ENCODE results near the gene RBP5.

RBP5 gene, protein sequence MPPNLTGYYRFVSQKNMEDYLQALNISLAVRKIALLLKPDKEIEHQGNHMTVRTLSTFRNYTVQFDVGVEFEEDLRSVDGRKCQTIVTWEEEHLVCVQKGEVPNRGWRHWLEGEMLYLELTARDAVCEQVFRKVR

DNA sequence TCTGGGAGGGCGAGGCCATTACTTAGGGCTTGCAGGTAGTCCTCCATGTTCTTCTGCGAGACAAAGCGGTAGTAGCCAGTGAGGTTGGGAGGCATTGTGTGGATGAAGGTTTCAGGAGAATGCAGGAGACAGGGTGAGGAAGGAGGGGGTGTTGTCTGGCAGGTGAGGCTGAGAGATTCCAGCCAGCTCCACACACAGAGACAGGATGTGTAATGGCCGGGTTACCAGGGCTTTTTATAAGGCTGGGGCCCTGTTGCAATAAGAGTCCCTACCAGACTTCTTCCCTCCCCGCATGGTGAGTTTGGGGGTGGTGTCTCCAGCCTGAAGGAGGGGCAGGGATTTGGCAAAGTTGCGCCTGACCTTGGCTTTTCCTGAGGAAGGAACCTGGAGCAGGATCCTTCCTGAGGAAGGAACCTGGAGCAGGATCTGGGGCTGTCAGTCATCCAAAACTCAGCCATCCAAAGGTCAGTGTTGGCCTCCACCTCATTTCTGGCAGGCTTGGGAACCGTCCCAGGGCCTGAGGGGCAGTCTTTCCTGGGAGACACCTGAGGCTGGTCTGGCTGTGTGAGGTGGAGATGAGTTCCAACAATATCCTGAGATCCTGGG is at the start of gene RBP5:
Gene RBP5 (minus strand): TSS at position 209 of the 606 bp plus-strand sequence. CDS start 114 bp downstream, at position 95.
- no peak for DNase-seq

DNA sequence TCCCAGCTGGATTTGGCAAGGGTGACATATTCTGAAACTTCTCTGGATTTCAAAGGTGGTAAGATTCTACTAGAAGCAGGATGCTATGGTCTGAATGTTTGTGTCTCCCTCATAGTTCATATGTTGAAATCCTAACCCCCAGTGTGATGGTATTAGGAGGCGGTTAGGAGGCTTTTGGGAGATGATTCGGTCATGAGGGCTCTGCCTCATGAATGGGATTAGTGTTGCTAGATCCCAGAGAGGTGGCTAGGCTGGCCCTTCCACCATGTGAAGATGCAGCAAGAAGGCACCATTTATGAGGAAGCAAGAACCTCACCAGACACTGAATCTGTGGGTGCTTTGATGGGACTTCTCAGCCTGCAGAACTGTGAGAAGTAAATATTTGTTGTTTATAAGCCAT is 49.8 kb upstream of the RBP5 start:
- no peak for DNase-seq

DNA sequence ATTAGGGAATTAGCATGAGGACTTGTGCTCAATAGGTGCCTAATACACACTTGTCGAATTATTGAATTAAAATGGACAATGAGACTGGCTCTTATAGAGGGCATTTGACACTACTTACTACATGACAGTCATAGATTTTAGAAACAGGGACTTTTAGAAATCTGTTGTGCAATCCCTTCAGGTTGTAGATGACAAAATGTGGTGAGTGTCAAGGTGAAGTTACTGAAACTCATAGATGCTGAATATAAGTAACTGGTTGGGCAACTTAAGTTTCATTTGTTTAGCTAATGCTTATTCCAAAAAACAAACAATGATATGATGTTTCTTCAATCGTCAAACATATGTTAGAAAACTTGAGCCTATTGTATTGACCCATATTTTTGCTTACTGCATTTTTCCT is 47.9 kb upstream of the RBP5 start:
- DNase-seq, result no peak

DNA sequence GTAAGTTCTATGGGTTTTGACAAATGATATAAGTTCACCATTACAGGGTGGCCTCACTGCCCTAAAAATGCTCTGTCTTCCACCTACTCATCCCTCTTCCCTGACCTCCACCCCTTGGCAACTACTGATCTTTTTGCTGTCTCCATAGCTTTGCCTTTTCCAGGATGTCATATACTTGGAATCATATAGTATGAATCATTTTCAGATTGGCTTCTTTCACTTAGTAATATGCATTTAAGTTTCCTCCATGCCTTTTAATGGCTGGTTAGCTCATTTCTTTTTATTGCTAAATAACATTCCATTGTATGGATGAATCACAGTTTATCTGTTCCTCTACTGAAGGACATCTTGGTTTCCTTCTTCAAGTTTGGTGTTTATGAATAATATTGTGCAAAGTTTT is 46.8 kb upstream of the RBP5 start:
- DNase-seq, result no peak

DNA sequence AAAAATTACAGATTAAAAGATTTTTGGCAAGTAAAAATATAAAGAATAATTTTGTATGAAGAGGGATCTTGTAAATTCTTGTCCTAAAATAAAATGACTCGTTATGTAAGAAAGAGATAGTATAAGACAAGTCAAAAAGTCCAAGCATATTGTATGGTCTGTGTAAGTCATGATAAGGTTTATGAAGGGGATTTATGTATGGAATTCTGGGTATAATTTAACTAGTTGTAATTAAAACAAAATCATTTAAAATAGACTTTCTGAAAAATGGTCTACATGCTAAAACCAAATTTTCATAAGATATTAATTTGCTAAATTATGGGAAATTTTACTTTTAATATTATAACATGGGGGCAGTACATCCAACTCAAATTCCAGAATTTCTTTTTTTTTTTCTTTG is 43.2 kb upstream of the RBP5 start:
- no peak for DNase-seq

DNA sequence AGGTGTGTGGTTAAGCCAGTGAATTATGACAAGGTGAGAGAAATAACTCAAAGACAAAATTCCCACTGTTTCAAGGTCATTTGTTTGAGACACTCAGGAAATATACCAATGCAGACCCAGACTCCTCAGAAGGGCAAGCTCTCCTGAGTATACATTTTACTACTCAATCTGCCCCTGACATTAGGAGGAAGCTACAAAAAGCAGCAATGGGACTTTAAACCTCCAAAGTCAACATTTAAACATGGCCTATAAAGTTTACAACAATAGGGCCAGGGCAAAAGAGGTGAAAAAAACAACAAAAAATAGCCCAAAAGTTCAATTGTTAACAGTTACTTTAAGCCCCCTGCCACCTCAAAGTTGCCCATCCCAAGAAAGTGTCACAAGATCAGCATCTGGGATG is 41.3 kb upstream of the RBP5 start:
- no peak for DNase-seq

DNA sequence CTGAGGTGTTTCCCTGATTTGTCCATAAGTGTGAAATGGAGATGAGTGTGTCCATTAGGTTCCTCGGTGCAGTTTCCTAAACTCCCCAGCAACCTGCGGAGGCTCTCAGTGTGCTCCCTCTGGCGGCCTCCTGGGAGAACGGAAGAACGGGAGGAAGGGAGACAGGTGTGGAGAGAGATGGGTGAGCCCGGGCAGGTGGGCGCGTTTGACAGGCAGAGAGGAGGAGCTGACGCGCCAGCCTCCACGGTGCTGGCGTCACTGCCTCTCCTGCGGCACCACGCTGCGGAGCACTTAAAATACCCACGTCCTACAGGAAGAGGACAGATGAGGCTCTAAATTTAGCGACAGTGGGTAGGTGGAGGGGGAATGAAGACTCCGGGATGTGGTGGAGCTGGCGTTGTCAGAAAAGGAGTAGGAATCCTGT is 34.0 kb upstream of the RBP5 start:
- peak; percentile 65 for DNase-seq

DNA sequence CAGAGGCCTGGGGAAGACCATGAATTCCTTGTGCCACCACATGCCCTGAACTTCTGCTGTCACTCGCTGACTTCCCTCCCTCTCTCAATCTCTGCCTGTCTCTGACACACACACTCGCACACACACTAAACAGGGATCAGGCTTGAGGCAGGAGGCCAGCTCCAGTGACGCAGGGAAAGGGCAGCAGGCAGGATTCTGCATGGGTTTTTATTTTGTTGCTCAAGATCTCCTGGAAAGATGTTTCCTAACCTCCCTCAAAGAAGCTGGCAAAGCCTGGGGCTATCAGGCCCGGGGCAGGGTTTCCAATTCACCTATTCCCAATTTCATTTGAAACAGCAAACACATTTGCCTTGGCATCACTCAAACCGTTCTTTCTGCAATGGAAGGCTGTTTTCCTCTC is 33.1 kb upstream of the RBP5 start:
- DNase-seq, result no peak

DNA sequence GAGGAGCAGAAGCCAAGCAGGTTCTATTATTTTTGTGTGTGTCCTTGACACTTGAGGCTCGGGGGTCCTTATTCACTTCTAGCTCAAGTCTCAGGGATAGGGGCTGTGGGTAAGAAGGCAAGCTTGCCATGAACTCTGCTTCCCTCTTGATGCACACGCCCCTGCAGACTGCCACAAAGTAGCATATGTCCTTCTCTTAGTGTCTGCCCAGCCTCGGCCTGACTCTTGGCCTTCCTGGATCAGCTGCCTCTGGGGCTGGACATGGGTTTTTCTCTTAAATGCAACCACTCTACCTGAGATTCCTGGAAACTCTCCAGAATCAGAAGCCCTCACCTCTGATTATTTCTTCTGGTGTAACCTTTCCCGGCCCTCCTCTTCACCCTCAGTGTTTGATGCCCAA is 32.6 kb upstream of the RBP5 start:
- no peak for DNase-seq

DNA sequence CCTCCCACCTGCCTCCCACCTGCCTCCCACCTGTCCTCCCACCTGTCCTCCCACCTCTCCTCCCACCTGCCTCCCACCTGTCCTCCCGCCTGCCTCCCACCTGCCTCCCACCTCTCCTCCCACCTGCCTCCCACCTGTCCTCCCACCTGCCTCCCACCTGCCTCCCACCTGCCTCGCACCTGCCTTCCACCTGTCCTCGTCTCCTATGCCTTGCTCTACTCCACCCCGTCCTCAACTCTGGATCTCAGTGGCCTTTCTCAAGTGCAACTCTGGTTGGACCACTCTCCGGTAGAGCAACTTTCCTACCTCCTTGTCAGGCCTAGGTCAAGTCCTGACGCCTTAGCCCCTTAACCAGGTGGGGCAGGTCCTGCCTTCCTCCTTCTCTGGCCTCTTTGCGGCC is 31.5 kb upstream of the RBP5 start:
- no peak for DNase-seq

DNA sequence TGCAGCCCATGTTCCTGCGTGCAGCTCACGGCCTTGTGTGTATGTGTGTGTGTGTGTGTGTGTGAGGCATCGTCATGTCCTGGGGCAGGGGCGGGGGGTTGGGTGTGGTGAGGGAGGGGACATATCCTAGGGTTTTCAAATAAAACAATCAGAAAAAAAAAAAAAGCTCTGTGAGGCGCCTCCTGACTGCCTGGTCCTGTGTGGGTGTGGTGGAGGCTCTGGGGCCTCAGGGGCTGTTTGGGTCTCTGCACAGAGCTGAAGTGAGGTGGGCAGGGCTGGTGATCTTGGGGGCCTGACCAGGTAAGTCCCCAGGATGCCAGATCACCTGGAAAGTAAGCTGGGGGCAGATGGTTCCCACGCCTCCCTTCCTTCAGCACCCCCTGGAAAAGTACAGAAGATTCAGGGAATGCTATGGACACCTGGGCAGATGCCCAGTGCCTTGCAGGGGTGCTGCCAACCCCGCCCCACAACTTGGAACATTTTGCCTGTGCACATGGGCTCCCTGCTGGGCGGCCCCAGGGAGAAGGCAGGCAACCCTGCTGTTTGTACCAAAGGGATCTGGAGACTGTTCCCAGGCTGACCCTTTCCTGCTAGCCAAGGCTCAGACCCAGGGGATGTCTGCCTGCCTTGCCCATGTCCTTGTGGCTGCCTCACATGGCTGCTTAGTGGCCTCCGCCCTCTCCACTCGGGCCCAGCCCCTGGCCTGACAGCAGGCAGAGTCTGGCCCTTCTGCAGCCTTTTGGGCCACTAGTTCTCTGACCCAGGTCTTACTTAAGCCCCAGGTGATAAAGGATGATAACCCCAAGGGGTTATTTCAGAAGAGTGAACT is 30.3 kb upstream of the RBP5 start:
- no peak for DNase-seq

DNA sequence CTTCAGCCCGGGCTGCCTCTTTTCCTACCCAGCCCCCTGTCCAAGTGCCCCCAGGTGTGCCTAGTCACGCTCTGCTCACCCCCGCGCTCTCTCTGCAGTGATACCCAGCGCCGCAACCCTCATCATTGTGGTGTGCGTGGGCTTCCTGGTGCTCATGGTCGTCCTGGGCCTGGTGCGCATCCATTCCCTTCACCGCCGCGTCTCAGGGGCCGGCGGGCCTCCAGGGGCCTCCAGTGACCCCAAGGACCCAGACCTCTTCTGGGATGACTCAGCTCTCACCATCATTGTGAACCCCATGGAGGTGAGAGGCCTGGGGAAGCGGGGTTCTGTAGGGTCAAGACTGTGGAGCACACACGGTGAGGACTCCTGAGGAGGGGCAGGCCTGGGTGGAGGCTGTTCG is 28.7 kb upstream of the RBP5 start:
- DNase-seq, result no peak

DNA sequence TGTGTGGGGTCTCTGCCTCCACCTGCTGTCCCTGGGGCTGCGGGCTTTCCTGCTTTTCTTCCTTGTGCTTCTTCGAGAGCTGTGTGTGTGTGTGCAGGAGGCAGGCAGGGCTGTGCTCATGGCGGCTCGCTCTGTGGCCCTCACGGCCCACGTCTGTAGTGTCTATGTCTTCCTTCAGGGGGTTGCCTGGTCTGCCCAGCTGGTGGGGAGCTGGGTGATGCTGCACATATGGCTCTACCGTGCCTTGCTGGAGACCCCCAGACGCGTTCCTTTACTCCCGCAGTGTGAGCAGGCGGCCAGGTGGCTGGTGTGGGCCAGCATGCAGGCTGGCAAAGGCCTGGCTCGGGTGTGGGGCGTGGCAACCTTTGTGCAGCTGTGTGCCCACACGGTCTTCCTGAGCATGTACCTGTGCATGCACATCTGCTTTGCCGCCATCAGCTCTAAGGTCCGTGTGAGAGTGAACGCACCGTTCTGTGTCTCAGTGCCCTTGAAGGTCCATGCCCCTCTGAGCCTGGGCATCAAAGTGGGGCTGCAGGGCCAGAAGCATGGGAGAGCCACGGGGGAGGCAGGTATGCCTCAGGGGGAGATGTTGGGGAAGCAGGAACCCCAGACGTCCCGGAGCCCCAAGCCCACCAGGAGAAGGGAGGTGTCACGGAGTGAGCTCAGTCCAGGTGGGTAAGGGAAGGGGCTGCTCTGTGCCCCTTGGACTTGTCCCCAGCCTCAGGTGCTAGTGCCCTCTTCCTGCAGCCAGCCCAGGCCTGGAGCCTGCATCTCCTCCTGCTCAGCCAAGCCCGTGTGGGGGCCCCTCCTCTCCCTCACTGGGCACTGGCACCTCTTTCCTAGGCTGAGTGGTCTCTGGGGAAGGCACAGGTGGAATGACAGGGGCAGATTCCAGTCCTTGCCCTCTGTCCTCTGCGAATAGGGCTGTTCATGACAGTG is 27.8 kb upstream of the RBP5 start:
- no peak for DNase-seq

DNA sequence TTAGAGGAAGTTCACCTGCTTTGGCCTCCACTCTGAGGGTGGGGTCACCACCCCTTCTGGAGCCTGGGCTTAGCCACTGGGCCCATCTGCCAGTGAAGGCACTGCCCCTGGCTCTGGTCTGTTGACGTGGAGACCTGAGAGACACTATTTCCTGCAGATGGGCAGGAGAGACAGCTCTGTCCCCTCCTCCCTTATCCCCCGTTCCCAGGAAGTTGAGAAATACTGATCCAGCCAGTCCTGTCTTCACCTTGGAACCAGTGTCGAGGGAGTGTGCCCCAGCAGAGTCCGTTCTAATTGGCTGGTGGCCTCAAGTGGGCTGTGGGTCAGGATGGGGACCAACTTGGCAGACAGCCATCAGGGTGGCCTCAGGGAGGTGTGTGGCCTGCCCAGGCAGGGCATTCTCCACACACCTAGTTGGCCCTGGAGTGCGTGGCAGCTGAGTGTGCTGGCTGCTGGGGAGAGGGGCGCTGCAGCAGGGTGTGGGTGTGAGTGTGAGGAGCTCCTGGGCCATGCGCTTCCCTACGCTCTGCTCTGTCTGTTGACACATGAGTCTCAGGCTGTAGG is 26.9 kb upstream of the RBP5 start:
- no peak for DNase-seq

DNA sequence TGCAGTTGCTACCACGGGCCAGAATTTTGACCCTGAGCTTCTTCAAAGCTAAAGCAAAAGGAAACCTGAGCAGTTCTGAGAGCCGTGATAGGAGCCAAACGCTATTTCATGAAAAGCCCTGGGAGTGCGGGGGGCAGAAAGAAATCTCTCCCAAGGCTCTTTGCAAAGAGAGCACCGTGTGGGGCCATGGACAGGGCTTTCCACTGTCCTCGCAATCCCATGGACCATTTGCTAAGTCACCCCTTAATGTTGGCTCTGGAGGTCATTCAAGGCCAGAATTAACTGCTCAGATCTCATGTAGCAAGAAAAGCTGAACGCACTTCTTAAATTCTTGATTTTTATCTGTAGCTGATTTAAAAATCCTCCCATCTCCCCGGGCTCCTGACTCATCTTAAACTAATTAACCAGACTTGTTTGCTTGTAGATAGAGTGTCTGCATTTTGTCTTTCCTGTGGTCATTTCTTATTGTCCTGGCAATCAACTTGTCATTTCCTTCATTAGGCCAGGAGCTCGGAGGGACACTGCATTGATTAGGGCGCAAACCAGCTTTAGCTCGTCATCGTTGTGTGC is 26.3 kb upstream of the RBP5 start:
- no peak for DNase-seq

DNA sequence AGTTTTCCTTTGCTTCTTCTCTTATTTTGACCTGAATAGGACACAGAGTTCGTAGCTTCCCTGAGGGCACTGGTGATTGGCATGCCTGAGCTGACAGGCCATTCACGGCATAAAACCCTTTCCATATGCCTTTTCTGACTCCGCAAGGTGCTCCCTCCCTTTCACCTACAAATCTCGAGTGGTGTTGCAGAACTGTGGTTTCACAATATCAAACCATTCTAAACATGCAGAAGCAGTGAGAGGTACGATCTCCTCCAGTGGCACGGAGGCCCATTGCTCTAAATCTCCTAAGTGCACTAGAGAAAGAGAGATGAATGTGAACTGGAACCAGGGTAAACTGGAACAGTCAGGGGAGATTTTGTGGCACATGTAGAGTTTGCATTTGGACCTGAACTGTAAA is 25.4 kb upstream of the RBP5 start:
- DNase-seq, result no peak

DNA sequence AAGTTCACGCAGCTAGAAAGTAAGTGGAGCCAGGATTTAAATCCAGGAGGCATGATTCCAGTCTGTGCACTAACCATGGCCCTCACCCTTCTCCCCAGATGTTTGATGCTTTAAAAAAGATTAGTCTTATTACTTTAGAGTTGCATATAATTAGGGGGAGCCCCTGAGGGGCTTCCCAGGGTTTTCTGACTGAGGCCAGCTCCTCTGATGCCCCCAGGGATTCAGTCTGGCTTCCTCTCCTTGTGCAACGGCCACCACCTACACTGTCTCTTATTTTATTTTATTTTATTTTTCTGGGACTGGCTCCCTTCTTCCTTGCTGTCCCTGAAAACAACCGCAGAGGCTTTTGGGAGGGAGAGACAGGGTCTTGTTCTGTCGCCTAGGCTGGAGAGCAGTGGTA is 24.1 kb upstream of the RBP5 start:
- no peak for DNase-seq

DNA sequence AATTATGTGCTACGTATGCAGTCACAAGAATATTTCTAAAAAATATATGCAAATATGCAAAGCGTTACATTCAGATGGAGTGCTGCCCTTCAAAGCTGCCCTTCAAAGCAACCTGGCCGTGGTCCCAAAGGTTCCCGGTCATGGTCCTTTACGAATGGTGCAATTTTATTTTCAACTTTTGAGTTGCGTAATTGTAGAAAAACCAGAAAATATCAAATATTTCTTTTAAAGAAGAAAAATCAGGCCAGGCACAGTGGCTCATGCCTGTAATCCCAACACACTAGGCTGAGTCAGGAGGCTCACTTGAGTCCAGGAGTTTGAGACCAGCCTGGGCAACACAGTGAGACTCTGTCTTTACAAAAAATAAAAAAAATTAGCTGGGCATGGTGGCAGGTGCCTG is 22.8 kb upstream of the RBP5 start:
- no peak for DNase-seq

DNA sequence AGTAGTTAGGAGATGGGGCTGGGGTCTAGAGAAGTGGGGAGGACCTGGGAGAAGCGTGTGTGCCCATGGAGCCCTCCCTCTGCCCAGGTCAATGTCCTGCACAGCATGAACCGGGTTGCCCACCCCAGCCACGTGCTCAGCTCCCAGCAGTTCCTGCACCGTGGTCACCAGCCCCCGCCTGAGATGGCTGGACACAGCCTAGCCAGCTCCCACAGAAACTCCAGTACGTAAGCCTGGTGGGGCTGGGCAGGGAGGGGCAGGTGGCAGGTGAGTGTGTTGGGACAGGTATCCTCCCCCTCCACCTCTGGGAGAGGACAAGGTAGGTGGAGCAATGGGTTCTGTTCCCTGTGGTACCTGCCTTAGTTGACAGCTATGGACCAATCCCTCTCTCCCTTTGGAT is 22.2 kb upstream of the RBP5 start:
- DNase-seq, result no peak

DNA sequence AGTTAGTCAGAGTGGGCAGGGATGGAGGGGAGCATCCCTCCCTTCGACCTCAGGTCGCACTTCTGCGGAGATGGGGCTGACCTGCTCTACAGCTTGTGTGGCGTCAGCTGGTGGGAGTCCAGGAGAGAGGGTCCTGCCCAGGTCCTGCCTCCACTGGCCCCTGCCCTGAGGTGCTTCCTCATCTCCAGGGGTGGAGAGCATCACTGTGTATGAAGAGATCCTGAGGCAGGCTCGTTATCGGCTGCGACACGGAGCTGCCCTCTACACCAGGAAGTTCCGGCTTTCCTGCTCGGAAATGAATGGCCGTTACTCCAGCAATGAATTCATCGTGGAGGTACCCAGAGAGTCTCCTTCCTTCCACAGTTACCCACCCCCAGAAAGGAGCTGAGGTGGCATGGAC is 21.7 kb upstream of the RBP5 start:
- DNase-seq, result no peak

DNA sequence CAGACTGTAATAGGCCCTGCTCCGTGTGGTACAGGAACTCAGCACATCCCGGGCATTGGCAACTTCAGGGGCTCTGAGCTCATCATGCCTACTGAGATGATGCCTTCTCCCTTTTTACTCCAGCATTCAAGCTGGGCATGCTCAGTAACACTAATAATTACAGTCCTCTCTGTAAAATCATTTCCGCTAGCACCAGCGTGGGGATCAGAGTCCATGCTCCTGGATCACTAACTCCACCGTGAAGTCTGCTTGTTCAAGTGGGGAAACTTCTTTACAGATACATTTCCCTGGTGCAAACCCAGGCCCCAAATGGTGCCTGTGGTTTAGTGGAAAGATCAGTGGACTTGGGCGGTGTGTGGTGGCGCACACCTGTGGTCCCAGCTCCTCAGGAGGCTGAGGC is 18.2 kb upstream of the RBP5 start:
- peak; percentile 13 for DNase-seq

DNA sequence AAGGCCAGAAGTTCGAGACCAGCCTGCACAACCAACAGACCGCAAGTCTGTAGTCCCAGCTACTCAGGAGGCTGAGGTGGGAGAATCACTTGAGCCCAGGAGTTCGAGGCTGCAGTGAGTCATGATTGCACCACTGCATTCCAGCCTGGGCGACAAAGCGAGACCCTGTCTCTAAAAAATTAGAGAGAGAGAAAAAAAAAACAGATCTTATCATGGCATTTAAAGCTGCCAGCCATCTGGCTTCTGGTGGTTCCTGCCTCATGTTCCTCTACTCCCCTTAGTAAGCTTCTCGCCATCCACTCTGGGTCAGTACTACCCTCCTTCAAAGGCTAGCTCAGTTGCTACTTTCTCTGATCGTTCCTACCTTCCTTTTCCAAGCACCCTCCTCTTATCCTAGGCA is 17.5 kb upstream of the RBP5 start:
- DNase-seq, result no peak

DNA sequence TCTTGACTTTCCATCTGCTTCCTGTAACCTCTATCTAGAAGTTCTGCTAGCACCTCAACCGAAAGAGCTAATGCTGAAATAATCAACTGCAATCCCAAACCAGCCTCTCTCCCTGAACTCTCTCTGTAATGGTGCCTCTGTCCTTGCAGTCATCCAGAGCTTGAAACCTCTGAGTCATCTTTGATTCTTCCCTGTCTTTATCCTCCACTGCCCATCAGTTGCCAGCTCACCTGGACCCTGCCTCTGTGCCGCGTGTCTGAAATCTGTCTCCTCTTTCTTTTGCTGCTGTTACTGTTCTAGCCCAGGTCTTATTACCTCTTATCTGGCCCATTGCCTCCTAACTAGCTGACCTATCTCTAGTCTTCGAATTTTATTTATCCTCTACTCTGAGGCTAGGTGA is 17.0 kb upstream of the RBP5 start:
- DNase-seq, result no peak

Data from activated CD8-positive, alpha-beta memory T cell treated with anti-CD3 and anti-CD28 coated beads, Interleukin-2, amount 50 U/mL, for 48 hours (primary cell).